ENCODE results near the gene STAT5A.
"Not testable (repeated sequence)": the region's sequence is repeated elsewhere in the genome, so short reads cannot be mapped to it uniquely, and the experiment has no call there.

STAT5A gene

DNA sequence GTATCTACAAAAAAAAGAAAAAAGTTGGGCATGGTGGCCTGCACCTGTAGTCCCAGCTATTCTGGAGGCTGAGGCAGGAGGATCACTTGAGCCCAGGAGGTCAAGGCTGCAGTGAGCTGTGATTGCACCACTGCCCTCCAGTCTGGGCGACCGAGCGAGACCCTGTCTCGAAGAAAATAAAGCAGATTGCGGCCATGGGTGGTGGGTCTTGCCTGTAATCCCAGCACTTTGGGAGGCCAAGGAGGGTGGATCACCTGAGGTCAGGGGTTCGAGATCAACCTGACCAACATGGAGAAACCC lies 16.7 kb downstream of the STAT5A start:
- not testable (repeated sequence) for H3K4me3 ChIP-seq (ENCODE audit: low read depth, low read length)

GRCh38 chr17:42305543-42306384 lies 17.5 kb downstream of the STAT5A start:
- no peak overlapping the region for H3K4me3 ChIP-seq (ENCODE audit: low read depth, low read length)

DNA sequence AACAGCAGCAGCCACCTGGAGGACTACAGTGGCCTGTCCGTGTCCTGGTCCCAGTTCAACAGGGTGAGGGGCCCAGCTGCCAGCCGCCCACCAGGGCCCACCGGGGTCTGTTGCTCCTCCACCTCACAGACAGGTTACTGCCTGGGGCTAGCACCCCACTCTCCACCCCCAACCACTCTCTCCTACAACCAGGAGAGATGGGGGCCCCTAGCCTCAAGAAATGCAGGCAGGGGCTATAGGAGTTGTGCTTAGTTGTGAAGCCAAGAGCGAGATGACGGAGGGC lies 18.0 kb downstream of the STAT5A start:
- no peak overlapping the region for H3K4me3 ChIP-seq (ENCODE audit: low read depth, low read length)

DNA sequence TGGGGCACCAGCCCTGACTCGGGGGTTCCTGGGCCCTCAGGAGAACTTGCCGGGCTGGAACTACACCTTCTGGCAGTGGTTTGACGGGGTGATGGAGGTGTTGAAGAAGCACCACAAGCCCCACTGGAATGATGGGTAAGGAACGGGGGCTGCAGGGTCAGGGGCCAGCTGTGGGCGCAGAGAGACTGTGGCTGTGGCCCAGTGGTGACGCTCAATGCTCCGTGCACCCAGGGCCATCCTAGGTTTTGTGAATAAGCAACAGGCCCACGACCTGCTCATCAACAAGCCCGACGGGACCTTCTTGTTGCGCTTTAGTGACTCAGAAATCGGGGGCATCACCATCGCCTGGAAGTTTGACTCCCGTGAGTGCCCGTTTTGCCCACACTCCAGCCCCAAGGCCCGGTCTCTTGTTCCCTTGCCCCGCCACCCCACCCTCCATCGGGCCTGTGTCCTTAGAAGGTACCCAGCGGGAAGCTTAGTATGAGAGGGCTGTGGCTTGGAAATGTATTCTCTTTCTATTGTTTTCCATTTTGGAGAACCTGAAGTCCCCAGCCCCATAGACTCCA lies 19.1 kb downstream of the STAT5A start:
- H3K4me3 ChIP-seq (ENCODE audit: low read depth, low read length), result no peak overlapping the region

DNA sequence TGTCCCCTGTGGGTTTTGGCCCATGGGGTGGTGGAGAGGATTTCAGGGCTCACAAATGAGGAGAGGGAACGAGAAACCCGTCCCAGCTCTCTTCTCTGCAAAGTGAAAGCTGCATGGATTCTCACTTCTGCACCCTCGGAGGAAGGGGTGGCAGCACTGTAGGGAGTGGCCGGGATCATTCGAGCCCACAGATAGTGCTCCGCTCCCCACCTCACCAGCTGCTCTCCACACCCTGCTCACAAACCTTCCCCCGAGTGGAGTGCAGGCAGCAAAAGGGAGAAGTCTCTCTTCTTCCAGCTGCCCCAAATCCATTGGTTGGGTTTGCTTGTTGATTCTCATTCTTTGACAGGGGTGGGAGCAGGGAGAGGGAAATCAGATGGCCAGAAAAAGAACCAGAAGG lies 20.1 kb downstream of the STAT5A start:
- no peak overlapping the region for H3K4me3 ChIP-seq (ENCODE audit: low read depth, low read length)

- H3K4me3 ChIP-seq (ENCODE audit: low read depth, low read length), result no peak overlapping the region
Measured at GRCh38 chr17:42309142-42309541, 20.8 kb downstream of the STAT5A start.

GRCh38 chr17:42309986-42310786 lies 21.9 kb downstream of the STAT5A start:
- no peak overlapping the region for H3K4me3 ChIP-seq (ENCODE audit: low read depth, low read length)

GRCh38 chr17:42310787-42311215 lies 22.5 kb downstream of the STAT5A start:
- H3K4me3 ChIP-seq (ENCODE audit: low read depth, low read length), result no peak overlapping the region

DNA sequence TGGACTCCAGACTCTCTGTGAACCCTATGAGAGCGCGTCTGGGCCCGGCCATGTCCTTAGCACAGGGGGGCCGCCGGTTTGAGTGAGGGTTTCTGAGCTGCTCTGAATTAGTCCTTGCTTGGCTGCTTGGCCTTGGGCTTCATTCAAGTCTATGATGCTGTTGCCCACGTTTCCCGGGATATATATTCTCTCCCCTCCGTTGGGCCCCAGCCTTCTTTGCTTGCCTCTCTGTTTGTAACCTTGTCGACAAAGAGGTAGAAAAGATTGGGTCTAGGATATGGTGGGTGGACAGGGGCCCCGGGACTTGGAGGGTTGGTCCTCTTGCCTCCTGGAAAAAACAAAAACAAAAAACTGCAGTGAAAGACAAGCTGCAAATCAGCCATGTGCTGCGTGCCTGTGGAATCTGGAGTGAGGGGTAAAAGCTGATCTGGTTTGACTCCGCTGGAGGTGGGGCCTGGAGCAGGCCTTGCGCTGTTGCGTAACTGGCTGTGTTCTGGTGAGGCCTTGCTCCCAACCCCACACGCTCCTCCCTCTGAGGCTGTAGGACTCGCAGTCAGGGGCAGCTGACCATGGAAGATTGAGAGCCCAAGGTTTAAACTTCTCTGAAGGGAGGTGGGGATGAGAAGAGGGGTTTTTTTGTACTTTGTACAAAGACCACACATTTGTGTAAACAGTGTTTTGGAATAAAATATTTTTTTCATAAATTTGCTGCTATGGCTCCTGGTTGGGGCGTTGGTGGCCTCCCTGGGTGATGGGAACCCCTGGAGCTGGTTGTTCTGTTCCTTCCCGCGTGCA lies 23.1 kb downstream of the STAT5A start:
- H3K4me3 ChIP-seq (ENCODE audit: low read depth, low read length), result no peak overlapping the region

DNA sequence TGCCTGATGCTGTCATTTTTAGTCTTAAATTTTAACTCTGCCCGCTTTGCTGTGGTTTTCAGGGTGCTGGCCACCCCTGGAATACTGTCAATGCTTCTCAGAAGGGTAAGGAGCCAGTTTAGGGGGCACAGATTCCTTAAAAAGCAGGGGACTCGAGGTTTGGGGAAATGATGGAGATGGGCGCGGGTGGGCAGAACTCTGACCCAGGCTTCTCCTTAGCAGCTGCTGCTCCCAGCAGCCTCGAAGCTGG lies 23.7 kb downstream of the STAT5A start:
- no peak overlapping the region for H3K4me3 ChIP-seq (ENCODE audit: low read depth, low read length)

- H3K4me3 ChIP-seq (ENCODE audit: low read depth, low read length), result no peak overlapping the region
Measured at GRCh38 chr17:42312285-42313130, 24.2 kb downstream of the STAT5A start.

- no peak overlapping the region for H3K4me3 ChIP-seq (ENCODE audit: low read depth, low read length)
Measured at GRCh38 chr17:42313389-42313772, 25.1 kb downstream of the STAT5A start.

- no peak overlapping the region for H3K4me3 ChIP-seq (ENCODE audit: low read depth, low read length)
Measured at GRCh38 chr17:42313773-42314566, 25.7 kb downstream of the STAT5A start.

GRCh38 chr17:42315402-42316156 lies 27.3 kb downstream of the STAT5A start:
- no peak overlapping the region for H3K4me3 ChIP-seq (ENCODE audit: low read depth, low read length)

- no peak overlapping the region for H3K4me3 ChIP-seq (ENCODE audit: low read depth, low read length)
Measured at GRCh38 chr17:42316755-42317154, 28.5 kb downstream of the STAT5A start.

- no peak overlapping the region for H3K4me3 ChIP-seq (ENCODE audit: low read depth, low read length)
Measured at GRCh38 chr17:42317266-42317845, 29.1 kb downstream of the STAT5A start.

DNA sequence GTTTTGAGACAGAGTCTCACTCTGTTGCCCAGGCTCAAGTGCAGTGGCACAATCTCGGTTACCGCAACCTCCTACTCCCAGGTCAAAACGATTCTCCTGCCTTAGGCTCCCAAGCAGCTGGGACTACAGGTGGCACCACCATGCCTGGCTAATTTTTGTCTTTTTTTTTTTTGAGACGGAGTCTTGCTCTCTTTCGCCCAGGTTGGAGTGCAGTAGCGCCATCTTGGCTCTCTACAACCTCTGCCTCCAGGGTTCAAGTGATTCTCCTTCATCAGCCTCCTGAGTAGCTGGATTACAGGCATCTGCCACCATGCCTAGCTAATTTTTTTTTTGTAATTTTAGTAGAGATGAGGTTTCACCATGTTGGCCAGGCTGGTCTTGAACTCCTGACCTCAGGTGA lies 29.7 kb downstream of the STAT5A start:
- not testable (repeated sequence) for H3K4me3 ChIP-seq (ENCODE audit: low read depth, low read length)

GRCh38 chr17:42321555-42321954 lies 33.3 kb downstream of the STAT5A start:
- H3K4me3 ChIP-seq (ENCODE audit: low read depth, low read length), result no peak overlapping the region
